ENCODE measurements around the gene ANAPC10. TPM values are rescaled to one million over a fixed set of nuclear protein-coding genes. Genes with fewer than 3 reads are reported as not detected.

Gene ANAPC10
- total and polyA plus RNA-seq, 2 of the 4 experiments (the other 2 are of a cell fraction): 17.1 to 22.4 TPM

DNA sequence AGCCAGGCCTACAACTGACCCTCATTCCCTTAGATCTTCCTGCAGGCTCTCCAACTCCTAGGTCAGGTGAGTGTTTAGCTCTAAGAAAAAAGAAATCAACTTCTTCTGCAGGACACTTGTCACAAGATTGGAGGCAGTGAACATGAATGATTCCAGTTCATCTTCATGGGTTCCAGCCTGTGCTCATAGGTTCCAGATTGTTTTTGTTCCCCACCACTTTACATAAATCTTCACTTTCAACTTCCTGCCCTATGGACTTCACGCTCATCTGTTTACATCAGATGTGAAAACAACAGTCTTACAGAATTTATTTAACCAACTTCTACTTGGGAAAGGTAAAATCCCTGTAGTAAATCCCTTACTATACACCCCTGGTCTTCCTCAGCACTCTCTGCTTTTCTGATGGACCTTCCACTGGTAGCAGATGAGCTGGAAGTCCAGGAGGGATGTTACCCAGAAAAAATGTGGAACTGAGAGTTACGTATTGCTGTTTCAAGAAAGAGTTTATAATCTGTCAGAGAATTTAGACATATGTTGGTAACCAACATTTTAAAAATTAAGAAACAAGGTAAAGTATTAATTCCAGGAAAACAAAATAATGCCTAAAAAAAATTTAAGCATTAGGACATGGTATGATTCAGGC lies 62.4 kb downstream of the ANAPC10 start:
- Histone ChIP-seq H4K20me1 (ENCODE audit: insufficient read depth, low read length) (no peaks in the 10 kb centered on the region), H2AK5ac (ENCODE audit: low read depth, low read length) (no peak overlapping the region), H3K4me1 (ENCODE audit: control insufficient read depth, insufficient read depth, low read length) (peaks cover 5% of the 10 kb centered on the region), H4K91ac (ENCODE audit: insufficient read depth, low read depth, low read length) (no peak overlapping the region), H2AFZ (replicated peaks; ENCODE audit: low read length, poor library complexity) (no peak overlapping the region), H3K27ac (ENCODE audit: insufficient read depth, low read length) (no peak overlapping the region), H4K8ac (ENCODE audit: low read depth in 2 of 2, low read length in 2 of 2) (no peak overlapping the region), H2BK5ac (ENCODE audit: low read depth, low read length, poor library complexity, severe bottlenecking) (no peak overlapping the region), H3K4me3 (ENCODE audit: insufficient read depth, low read depth, low read length) (no peak overlapping the region), H3K79me1 (ENCODE audit: low read depth in 1 of 2, low read length in 2 of 2) (peaks cover 0 to 4% of the 10 kb centered on the region in 2 experiments; a peak in 2 of 4 replicates), H2BK20ac (ENCODE audit: low read depth, low read length) (no peak overlapping the region), H3K23ac (ENCODE audit: low read depth, low read length) (no peak overlapping the region), H3K4me2 (ENCODE audit: low read depth, low read length) (no peak overlapping the region), H3K4ac (ENCODE audit: low read depth, low read length) (no peak overlapping the region), H4K5ac (ENCODE audit: low read depth, low read length) (no peak overlapping the region), H3K18ac (ENCODE audit: low read depth, low read length) (no peak overlapping the region), H3K14ac (replicated peaks; ENCODE audit: low read depth, low read length) (no peak overlapping the region), H2BK120ac (ENCODE audit: low read depth, low read length) (no peak overlapping the region), H3K9me3 (ENCODE audit: control insufficient read depth, insufficient read depth, low read length) (no peaks in the 10 kb centered on the region), H3K56ac (ENCODE audit: extremely low read depth, insufficient read depth, low read length) (no peak overlapping the region), H2BK15ac (ENCODE audit: low read depth, low read length) (no peak overlapping the region), H3K9ac (ENCODE audit: low read depth, low read length) (no peak overlapping the region), H2AK9ac (replicated peaks; ENCODE audit: low read depth, low read length, poor library complexity) (no peak overlapping the region), H3K36me3 (ENCODE audit: control insufficient read depth, insufficient read depth, low read length) (peaks cover 8% of the 10 kb centered on the region), H3K9me1 (ENCODE audit: insufficient read depth, low read length) (peaks cover 7% of the 10 kb centered on the region), H3K27me3 (ENCODE audit: control insufficient read depth, insufficient read depth, low read length) (no peaks in the 10 kb centered on the region)
- POLR2A ChIA-PET (ENCODE audit: unreplicated experiment): no interaction called here
- intact Hi-C loops (cut with micrococcal nuclease) (no loop called here), dilution Hi-C loops (cut with HindIII; ENCODE audit: low sequenced_read_pairs, unreplicated experiment) (no loop called here), in situ Hi-C loops (cut with MboI; ENCODE audit: low sequenced_read_pairs) (no loop called here)
- BruUV-seq (replicated peaks): no TSS peak
- 40% methylated on average over 1 of the region's 2 CpGs; no CpG with 5 or more reads in 1 of the 2 experiments for WGBS, 2 experiments (ENCODE audit: extremely low coverage in 2 of 2, insufficient read length in 1 of 2)
- no peak for ATAC-seq (ENCODE audit: low read depth)
- TF ChIP-seq MAZ (IDR thresholded peaks at IDR 0.05; ENCODE audit: borderline replicate concordance, low read depth, low read length) (no peak), RCOR1 (IDR thresholded peaks at IDR 0.05; ENCODE audit: insufficient replicate concordance, low read length) (no peak), MXI1 (IDR thresholded peaks at IDR 0.05; ENCODE audit: borderline replicate concordance, low read depth, low read length) (no peak), POLR2A (IDR thresholded peaks at IDR 0.05; ENCODE audit: low read depth, low read length) (no peak), BHLHE40 (IDR thresholded peaks at IDR 0.05; ENCODE audit: low read depth, low read length) (no peak), RFX5 (IDR thresholded peaks at IDR 0.05; ENCODE audit: low read depth, low read length) (no peak), CHD1 (IDR thresholded peaks at IDR 0.05; ENCODE audit: low read depth, low read length) (no peak), SMC3 (IDR thresholded peaks at IDR 0.05; ENCODE audit: low read depth, low read length) (no peak), USF2 (IDR thresholded peaks at IDR 0.05; ENCODE audit: low read depth, low read length) (no peak), NFE2L2 (IDR thresholded peaks at IDR 0.05; ENCODE audit: low read depth, low read length) (no peak)
- TF ChIP-seq, protein P1, sequence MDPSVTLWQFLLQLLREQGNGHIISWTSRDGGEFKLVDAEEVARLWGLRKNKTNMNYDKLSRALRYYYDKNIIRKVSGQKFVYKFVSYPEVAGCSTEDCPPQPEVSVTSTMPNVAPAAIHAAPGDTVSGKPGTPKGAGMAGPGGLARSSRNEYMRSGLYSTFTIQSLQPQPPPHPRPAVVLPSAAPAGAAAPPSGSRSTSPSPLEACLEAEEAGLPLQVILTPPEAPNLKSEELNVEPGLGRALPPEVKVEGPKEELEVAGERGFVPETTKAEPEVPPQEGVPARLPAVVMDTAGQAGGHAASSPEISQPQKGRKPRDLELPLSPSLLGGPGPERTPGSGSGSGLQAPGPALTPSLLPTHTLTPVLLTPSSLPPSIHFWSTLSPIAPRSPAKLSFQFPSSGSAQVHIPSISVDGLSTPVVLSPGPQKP (IDR thresholded peaks at IDR 0.05; ENCODE audit: borderline replicate concordance, low read depth, low read length): no peak
- DNase-seq: no peak
- CTCF ChIA-PET: interaction anchor here (0.5 kb wide), 1 partner anchor 398 kb away, joined by 3 read pairs; no protein-coding TSS in a partner anchor

Data from IMR-90 (cell line).